ENCODE results near the gene MSH5.
A peak's percentile ranks its signal among the peaks of the same experiment; 100 is the strongest.

MSH5 gene

GRCh38 chr6:31713991-31714684 is 25.7 kb upstream of the MSH5 start:
- no peak for DNase-seq

GRCh38 chr6:31715022-31715958 is 24.5 kb upstream of the MSH5 start, which contains the start of gene LY6G6D:
LY6G6D (plus strand) TSS chr6:31715348; CDS start chr6:31715356, 8 bp downstream.
- no peak for DNase-seq

GRCh38 chr6:31717499-31718222 is 22.1 kb upstream of the MSH5 start:
- DNase-seq = no peak

- no peak for DNase-seq
Observed at GRCh38 chr6:31718265-31718664, 21.5 kb upstream of the MSH5 start.

- DNase-seq = no peak
Observed at GRCh38 chr6:31719001-31719400, 20.8 kb upstream of the MSH5 start.

- DNase-seq = no peak
Observed at GRCh38 chr6:31720196-31720770, 19.5 kb upstream of the MSH5 start.

GRCh38 chr6:31721351-31722020 is 18.3 kb upstream of the MSH5 start, which contains the start of gene LY6G6C:
LY6G6C (minus strand) TSS chr6:31721746; CDS start chr6:31721679, 67 bp downstream.
- no peak for DNase-seq

- DNase-seq = no peak
Observed at GRCh38 chr6:31722173-31722572, 17.6 kb upstream of the MSH5 start.

GRCh38 chr6:31723245-31723979 is 16.4 kb upstream of the MSH5 start, which contains the start of gene MPIG6B:
MPIG6B (plus strand) TSS chr6:31723373; CDS start chr6:31723384, 11 bp downstream.
- no peak for DNase-seq

- DNase-seq = no peak
Observed at GRCh38 chr6:31723980-31724691, 15.7 kb upstream of the MSH5 start.

GRCh38 chr6:31725502-31726350 is 14.1 kb upstream of the MSH5 start:
- no peak for DNase-seq

GRCh38 chr6:31727034-31727716 is 12.6 kb upstream of the MSH5 start:
- no peak for DNase-seq

- no peak for DNase-seq
Observed at GRCh38 chr6:31727717-31728671, 11.8 kb upstream of the MSH5 start.

- DNase-seq = no peak
Observed at GRCh38 chr6:31728767-31729514, 10.9 kb upstream of the MSH5 start, which contains the start of gene DDAH2. DDAH2 (minus strand) TSS chr6:31729299; CDS start chr6:31729161, 138 bp downstream.

GRCh38 chr6:31729515-31729978 is 10.3 kb upstream of the MSH5 start:
- peak; percentile 35 for DNase-seq

GRCh38 chr6:31729979-31730630 is 9.7 kb upstream of the MSH5 start:
- no peak for DNase-seq

All from NCI-H524 treated with DMSO at 0.1 percent for 48 hours (cell line).